ENCODE results near the gene TRIM37. TPM values are rescaled to one million over a fixed set of nuclear protein-coding genes. Genes with fewer than 3 reads are reported as not detected.

TRIM37 gene
- total and polyA plus RNA-seq, 2 donors (not counting 1 experiment from before 2014, with no cell fraction given) = 5.1 to 28.3 TPM

DNA sequence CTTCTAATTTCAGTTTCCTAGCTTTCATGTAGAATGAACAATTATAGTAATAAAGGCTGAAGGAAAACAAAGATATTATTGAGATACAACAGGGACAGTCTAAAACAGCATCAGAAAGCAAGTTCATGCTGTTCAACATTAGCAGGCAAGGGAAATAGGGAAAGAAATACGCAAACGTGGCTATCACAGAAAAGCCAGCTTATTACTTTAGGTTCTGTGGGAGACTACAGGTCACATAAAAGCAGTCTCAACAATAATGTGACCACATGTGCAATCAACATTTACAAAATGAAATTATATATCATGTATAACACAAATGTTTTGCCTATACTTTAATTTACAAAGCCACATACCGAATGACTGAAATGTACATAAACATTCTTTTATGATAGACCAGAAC is 4.9 kb upstream of the TRIM37 start:
- Histone ChIP-seq H3K27me3 (replicated peaks in 1 of 4; ENCODE audit: control extremely low read depth in 1 of 4, control insufficient read depth in 3 of 4, insufficient read depth in 4 of 4, low read length in 3 of 4) (no peaks in the 10 kb centered on the region), H3K27ac (ENCODE audit: low read length in 2 of 2) (no peak overlapping the region), H3K36me3 (replicated peaks in 1 of 2; ENCODE audit: control extremely low read depth in 1 of 2, control insufficient read depth in 1 of 2, extremely low read depth in 1 of 2, insufficient read depth in 2 of 2, low read length in 1 of 2) (peaks cover 0 to 6% of the 10 kb centered on the region in 2 experiments), H3K4me3 (ENCODE audit: control extremely low read depth in 1 of 5, extremely low read depth in 1 of 5, insufficient read depth in 1 of 5, low read depth in 2 of 5, low read length in 4 of 5) (no peak overlapping the region), H4K20me1 (ENCODE audit: control insufficient read depth, insufficient read depth, low read length, poor library complexity, severe bottlenecking) (no peaks in the 10 kb centered on the region), H2AFZ (ENCODE audit: insufficient read depth, low read depth, low read length, poor library complexity, severe bottlenecking) (no peak overlapping the region), H3K4me1 (ENCODE audit: control insufficient read depth in 2 of 2, insufficient read depth in 2 of 2, low read length in 2 of 2) (peaks cover 5 to 6% of the 10 kb centered on the region in 2 donors), H3K9me3 (ENCODE audit: control extremely low read depth in 1 of 3, control insufficient read depth in 2 of 3, insufficient read depth in 1 of 3, low read length in 2 of 3) (no peaks in the 10 kb centered on the region), H3K79me2 (ENCODE audit: control insufficient read depth, insufficient read depth, low read length) (no peaks in the 10 kb centered on the region), H3K9ac (ENCODE audit: low read length) (no peak overlapping the region), H3K4me2 (replicated peaks; ENCODE audit: low read depth, low read length, poor library complexity, severe bottlenecking) (no peak overlapping the region)
- TF ChIP-seq, protein P1, sequence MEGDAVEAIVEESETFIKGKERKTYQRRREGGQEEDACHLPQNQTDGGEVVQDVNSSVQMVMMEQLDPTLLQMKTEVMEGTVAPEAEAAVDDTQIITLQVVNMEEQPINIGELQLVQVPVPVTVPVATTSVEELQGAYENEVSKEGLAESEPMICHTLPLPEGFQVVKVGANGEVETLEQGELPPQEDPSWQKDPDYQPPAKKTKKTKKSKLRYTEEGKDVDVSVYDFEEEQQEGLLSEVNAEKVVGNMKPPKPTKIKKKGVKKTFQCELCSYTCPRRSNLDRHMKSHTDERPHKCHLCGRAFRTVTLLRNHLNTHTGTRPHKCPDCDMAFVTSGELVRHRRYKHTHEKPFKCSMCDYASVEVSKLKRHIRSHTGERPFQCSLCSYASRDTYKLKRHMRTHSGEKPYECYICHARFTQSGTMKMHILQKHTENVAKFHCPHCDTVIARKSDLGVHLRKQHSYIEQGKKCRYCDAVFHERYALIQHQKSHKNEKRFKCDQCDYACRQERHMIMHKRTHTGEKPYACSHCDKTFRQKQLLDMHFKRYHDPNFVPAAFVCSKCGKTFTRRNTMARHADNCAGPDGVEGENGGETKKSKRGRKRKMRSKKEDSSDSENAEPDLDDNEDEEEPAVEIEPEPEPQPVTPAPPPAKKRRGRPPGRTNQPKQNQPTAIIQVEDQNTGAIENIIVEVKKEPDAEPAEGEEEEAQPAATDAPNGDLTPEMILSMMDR (IDR thresholded peaks at IDR 0.05) = no peak
- no peak for TF ChIP-seq EZH2 (IDR thresholded peaks at IDR 0.05; ENCODE audit: borderline replicate concordance, insufficient read depth, low read depth, low read length, poor library complexity, severe bottlenecking)
- ChIA-PET POLR2A (no interaction called here), CTCF (no interaction called here)
- ATAC-seq (ENCODE audit: low read depth) (no peak), DNase-seq (no peak)
- Mint-ChIP-seq H3K9me3 (ENCODE audit: insufficient read depth) (no peaks in the 10 kb centered on the region), H3K4me1 (peaks cover 10% of the 10 kb centered on the region), H3K27ac (no peak overlapping the region), H3K4me3 (no peak overlapping the region), H3K27me3 (no peaks in the 10 kb centered on the region)
- intact Hi-C loops (cut with micrococcal nuclease) = no loop called here
- no CpG with 5 or more reads among the region's 3 CpGs for whole genome bisulfite sequencing (ENCODE audit: insufficient coverage)

DNA sequence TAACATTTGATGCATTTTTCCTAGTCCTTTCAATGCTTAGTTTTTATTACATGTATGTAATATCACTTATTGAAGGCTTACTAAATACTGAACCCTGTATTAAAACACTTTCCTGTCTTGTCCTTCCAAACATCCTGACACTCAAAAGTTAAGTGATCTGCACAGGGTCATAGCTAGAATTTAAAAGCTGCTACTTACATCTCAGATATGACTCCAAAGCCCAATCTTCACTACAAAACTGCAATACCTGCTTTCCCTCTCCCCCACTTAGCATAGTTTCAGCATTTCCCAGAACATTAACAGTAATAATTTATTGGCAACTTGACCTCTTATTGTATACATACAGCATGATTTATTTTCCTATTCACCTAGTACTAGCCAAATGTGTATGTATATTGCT is 4.3 kb upstream of the TRIM37 start:
- TF ChIP-seq EZH2 (IDR thresholded peaks at IDR 0.05; ENCODE audit: borderline replicate concordance, insufficient read depth, low read depth, low read length, poor library complexity, severe bottlenecking) = no peak
- TF ChIP-seq, protein P1 (IDR thresholded peaks at IDR 0.05) = no peak
- H4K20me1 ChIP-seq (ENCODE audit: control insufficient read depth, insufficient read depth, low read length, poor library complexity, severe bottlenecking) = no peaks in the 10 kb centered on the region
- Mint-ChIP-seq H3K27me3 (no peaks in the 10 kb centered on the region), H3K9me3 (ENCODE audit: insufficient read depth) (no peaks in the 10 kb centered on the region), H3K4me3 (no peak overlapping the region), H3K27ac (no peak overlapping the region), H3K4me1 (peaks cover 11% of the 10 kb centered on the region)
- peaks cover 5% of the 10 kb centered on the region for H3K79me2 ChIP-seq (ENCODE audit: control insufficient read depth, insufficient read depth, low read length)
- no peak overlapping the region for H3K9ac ChIP-seq (ENCODE audit: low read length)
- peaks cover 6 to 8% of the 10 kb centered on the region in 2 donors for H3K4me1 ChIP-seq (ENCODE audit: control insufficient read depth in 2 of 2, insufficient read depth in 2 of 2, low read length in 2 of 2)
- DNase-seq (no peak), ATAC-seq (ENCODE audit: low read depth) (no peak)
- POLR2A ChIA-PET = no interaction called here
- no peaks in the 10 kb centered on the region for H3K27me3 ChIP-seq (replicated peaks in 1 of 4; ENCODE audit: control extremely low read depth in 1 of 4, control insufficient read depth in 3 of 4, insufficient read depth in 4 of 4, low read length in 3 of 4)
- no peak overlapping the region for H3K4me2 ChIP-seq (replicated peaks; ENCODE audit: low read depth, low read length, poor library complexity, severe bottlenecking)
- H3K27ac ChIP-seq (ENCODE audit: low read length in 2 of 2) = no peak overlapping the region
- no peak overlapping the region for H2AFZ ChIP-seq (ENCODE audit: insufficient read depth, low read depth, low read length, poor library complexity, severe bottlenecking)
- CTCF ChIA-PET = no interaction called here
- intact Hi-C loops (cut with micrococcal nuclease) = no loop called here
- H3K4me3 ChIP-seq (ENCODE audit: control extremely low read depth in 1 of 5, extremely low read depth in 1 of 5, insufficient read depth in 1 of 5, low read depth in 2 of 5, low read length in 4 of 5) = no peak overlapping the region
- no peaks in the 10 kb centered on the region for H3K9me3 ChIP-seq (ENCODE audit: control extremely low read depth in 1 of 3, control insufficient read depth in 2 of 3, insufficient read depth in 1 of 3, low read length in 2 of 3)
- peaks cover 0 to 6% of the 10 kb centered on the region in 2 experiments for H3K36me3 ChIP-seq (replicated peaks in 1 of 2; ENCODE audit: control extremely low read depth in 1 of 2, control insufficient read depth in 1 of 2, extremely low read depth in 1 of 2, insufficient read depth in 2 of 2, low read length in 1 of 2)

Measured in B cell (primary cell).